ENCODE results near the gene MIPEP. TPM values are rescaled to one million over a fixed set of nuclear protein-coding genes. Genes with fewer than 3 reads are reported as not detected.
A peak's percentile ranks its signal among the peaks of the same experiment; 100 is the strongest.
"Not testable (repeated sequence)": the region's sequence is repeated elsewhere in the genome, so short reads cannot be mapped to it uniquely, and the experiment has no call there.

Gene MIPEP
- polyA plus RNA-seq, 1 experiment = 12.4 TPM

GRCh38 chr13:23901365-23901764, 12.2 kb upstream of the MIPEP start:
- no peaks in the 10 kb centered on the region for H3K36me3 ChIP-seq (ENCODE audit: control insufficient read depth, insufficient read depth, low read length)
- TF ChIP-seq CTCF (IDR thresholded peaks at IDR 0.05; ENCODE audit: insufficient read depth, low read depth, low read length) = no peak
- H3K4me3 ChIP-seq (ENCODE audit: low read depth, low read length) = no peak overlapping the region
- POLR2A ChIA-PET = no interaction called here
- DNase-seq (ENCODE audit: low read depth) = no peak
- CTCF ChIA-PET = interaction anchor here (1.1 to 2.9 kb wide), 3 partner anchors 12 to 192 kb away, joined by 3 to 12 read pairs (median 4); partner anchors contain the start of gene MIPEP
- H3K27me3 ChIP-seq (ENCODE audit: control insufficient read depth, insufficient read depth, low read length) = peaks cover 2% of the 10 kb centered on the region; the same call in 1 of the 2 replicates

GRCh38 chr13:23899555-23899954, 10.4 kb upstream of the MIPEP start:
- ChIA-PET CTCF (interaction anchor here (0.8 to 2.9 kb wide), 6 partner anchors 10 to 432 kb away, joined by 3 to 12 read pairs (median 4); partner anchors contain the start of gene MIPEP), POLR2A (no interaction called here)
- Histone ChIP-seq H3K36me3 (ENCODE audit: control insufficient read depth, insufficient read depth, low read length) (no peaks in the 10 kb centered on the region), H3K27me3 (ENCODE audit: control insufficient read depth, insufficient read depth, low read length) (peaks cover 2% of the 10 kb centered on the region; the same call in 1 of the 2 replicates), H3K4me3 (ENCODE audit: low read depth, low read length) (no peak overlapping the region)
- DNase-seq (ENCODE audit: low read depth) = no peak
- peak; percentile 57 for TF ChIP-seq CTCF (IDR thresholded peaks at IDR 0.05; ENCODE audit: insufficient read depth, low read depth, low read length)

- ChIA-PET CTCF (interaction anchor here (1.2 to 1.3 kb wide), 2 partner anchors 63 to 331 kb away, joined by 3 to 4 read pairs; no protein-coding TSS in a partner anchor), POLR2A (no interaction called here)
- no peaks in the 10 kb centered on the region for H3K27me3 ChIP-seq (ENCODE audit: control insufficient read depth, insufficient read depth, low read length)
- H3K36me3 ChIP-seq (ENCODE audit: control insufficient read depth, insufficient read depth, low read length) = no peaks in the 10 kb centered on the region
- DNase-seq (ENCODE audit: low read depth) = no peak
- TF ChIP-seq CTCF (IDR thresholded peaks at IDR 0.05; ENCODE audit: insufficient read depth, low read depth, low read length) = no peak
- no peak overlapping the region for H3K4me3 ChIP-seq (ENCODE audit: low read depth, low read length)
Measured at GRCh38 chr13:23898101-23898500, 8.9 kb upstream of the MIPEP start.

- H3K4me3 ChIP-seq (ENCODE audit: low read depth, low read length); H3K36me3 ChIP-seq (ENCODE audit: control insufficient read depth, insufficient read depth, low read length); H3K27me3 ChIP-seq (ENCODE audit: control insufficient read depth, insufficient read depth, low read length); DNase-seq (ENCODE audit: low read depth); POLR2A ChIA-PET: not testable (repeated sequence)
- CTCF ChIA-PET = interaction anchor here (1.2 to 1.3 kb wide), 2 partner anchors 63 to 331 kb away, joined by 3 to 4 read pairs; no protein-coding TSS in a partner anchor
Measured at GRCh38 chr13:23897452-23897919, 8.3 kb upstream of the MIPEP start, which contains the start of gene C1QTNF9B. Gene C1QTNF9B, minus strand, starts transcription at chr13:23897502.

- CTCF ChIA-PET; H3K27me3 ChIP-seq (ENCODE audit: control insufficient read depth, insufficient read depth, low read length); DNase-seq (ENCODE audit: low read depth); H3K4me3 ChIP-seq (ENCODE audit: low read depth, low read length); H3K36me3 ChIP-seq (ENCODE audit: control insufficient read depth, insufficient read depth, low read length); POLR2A ChIA-PET: not testable (repeated sequence)
Measured at GRCh38 chr13:23894746-23895145, 5.5 kb upstream of the MIPEP start.

- H3K4me3 ChIP-seq (ENCODE audit: low read depth, low read length); POLR2A ChIA-PET; CTCF ChIA-PET; H3K36me3 ChIP-seq (ENCODE audit: control insufficient read depth, insufficient read depth, low read length); H3K27me3 ChIP-seq (ENCODE audit: control insufficient read depth, insufficient read depth, low read length); DNase-seq (ENCODE audit: low read depth): not testable (repeated sequence)
Measured at GRCh38 chr13:23893791-23894190, 4.6 kb upstream of the MIPEP start.

Measured in BJ (cell line).